Mononuclear cell (primary cell): ENCODE results near the gene IGSF3. TPM values are rescaled to one million over a fixed set of nuclear protein-coding genes. Genes with fewer than 3 reads are reported as not detected.

Source experiments
- H3K27me3 ChIP-seq: 2 replicates; pipeline ENCODE4 v1.6.0; 2011; ENCODE audit warnings: low read length, control low read depth; ENCODE audit not compliant: insufficient read depth
- H3K4me1 ChIP-seq: 2 replicates; pipeline ENCODE4 v1.5.1; 2011; ENCODE audit warnings: mild to moderate bottlenecking, low read length, control low read depth; ENCODE audit not compliant: insufficient read depth
- H3K4me3 ChIP-seq: 2 replicates; pipeline ENCODE4 v1.5.1; 2011; ENCODE audit warnings: mild to moderate bottlenecking, low read length, moderate library complexity
- H3K9me3 ChIP-seq: 2 replicates; pipeline ENCODE4 v1.5.1; 2011; ENCODE audit warnings: low read depth, mild to moderate bottlenecking, control low read depth, low read length
- total RNA-seq: library from RNA; depleted of rRNA; stranded (reverse); fragments of >200 nt; gene quantifications from one replicate; pipeline ENCODE4 v1.2.3, GENCODE V29; 2012

The IGSF3 gene
- total RNA-seq, 1 donor, result 0.21 TPM

DNA sequence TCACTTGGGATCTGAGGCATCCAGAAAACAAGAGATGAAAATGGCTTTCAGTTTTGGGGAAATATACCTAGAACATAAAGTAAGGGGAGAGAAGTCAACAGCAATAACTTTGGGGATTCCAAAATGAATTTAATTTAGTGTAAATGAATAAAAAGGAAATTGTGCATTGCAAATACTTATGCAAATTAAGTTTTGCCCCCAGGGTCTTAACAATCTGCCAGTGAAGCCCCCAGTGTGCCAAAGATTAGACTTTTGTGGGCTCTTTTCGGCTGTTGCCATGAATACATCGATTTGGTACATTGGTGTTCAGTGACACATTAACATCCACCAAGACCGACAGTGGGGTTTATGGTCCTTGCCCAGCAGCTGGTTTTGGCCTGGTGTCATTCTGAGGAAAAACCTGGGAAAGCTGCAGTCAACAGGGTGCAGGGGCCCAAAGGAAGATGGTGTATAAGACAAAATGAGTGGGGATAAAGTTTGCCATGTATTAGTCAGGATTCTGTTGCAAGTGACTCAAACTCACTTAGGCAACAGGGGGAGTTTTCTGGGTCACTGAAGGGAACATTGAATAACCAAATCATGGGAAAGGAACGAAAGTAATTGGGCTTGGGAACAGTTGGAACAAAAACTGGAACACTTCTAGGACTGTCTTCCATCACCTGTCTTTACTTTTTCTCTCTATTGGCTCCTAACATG lies 30.2 kb upstream of the IGSF3 start:
- Histone ChIP-seq H3K27me3 (no peaks in the 10 kb centered on the region), H3K4me1 (no peaks in the 10 kb centered on the region), H3K9me3 (no peaks in the 10 kb centered on the region), H3K4me3 (no peak overlapping the region)

DNA sequence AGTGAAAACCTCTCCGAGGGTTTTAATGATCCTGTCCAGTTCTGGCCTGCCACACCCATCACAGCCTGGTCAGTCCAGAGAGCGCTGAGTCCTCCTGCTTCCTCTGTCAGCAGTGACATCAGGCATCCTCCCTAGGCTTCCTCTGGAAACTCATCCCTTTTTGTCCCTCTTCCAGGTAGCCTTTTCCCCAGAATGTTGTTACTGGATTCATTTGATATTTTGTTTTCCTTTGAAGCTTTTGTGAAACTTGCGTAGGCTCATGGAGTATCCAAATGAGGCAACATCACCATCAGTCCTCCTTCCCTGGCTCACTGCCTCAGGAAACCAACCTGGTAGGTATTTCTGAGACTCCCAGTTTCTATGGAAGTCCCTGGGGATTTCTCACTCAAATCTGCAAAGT lies 27.0 kb upstream of the IGSF3 start:
- no peaks in the 10 kb centered on the region for H3K27me3 ChIP-seq
- H3K4me3 ChIP-seq, result no peak overlapping the region
- H3K9me3 ChIP-seq, result no peaks in the 10 kb centered on the region
- no peaks in the 10 kb centered on the region for H3K4me1 ChIP-seq

DNA sequence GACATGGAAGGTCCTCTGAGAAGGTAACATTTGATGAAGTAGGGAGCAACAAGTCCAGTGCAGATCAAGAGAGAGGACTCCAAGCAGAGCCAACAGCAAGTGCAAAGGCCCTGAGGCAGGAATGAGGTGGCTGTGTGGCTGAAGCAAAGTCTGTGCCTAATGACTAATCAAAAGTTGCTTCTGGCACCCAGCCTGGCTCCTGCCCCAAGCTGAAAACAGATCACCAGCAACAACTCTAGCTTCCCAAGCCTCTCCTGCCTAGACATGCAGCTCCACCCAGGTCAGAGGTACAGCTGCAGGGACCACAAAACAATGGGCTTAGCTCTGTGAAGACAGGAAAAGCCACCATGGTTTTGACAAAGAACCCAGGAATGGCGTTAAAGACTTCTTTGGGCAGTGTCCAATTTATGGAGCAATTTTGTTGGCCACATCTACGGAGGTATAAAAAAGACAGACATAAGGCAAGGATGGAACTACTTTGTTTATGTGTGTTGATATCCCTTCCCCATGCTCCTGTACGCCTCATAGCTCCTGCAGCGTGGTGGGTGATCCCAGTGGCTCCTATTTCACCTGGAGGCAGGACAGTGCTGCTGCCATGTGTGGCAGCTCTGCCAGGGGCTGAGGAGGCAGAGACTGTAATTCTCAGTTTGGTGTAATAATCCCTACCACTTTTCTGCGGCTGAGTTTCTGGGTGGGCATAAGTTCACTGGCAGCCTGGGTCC lies 26.4 kb upstream of the IGSF3 start:
- H3K4me3 ChIP-seq, result no peak overlapping the region
- no peaks in the 10 kb centered on the region for H3K4me1 ChIP-seq
- H3K9me3 ChIP-seq, result no peaks in the 10 kb centered on the region
- H3K27me3 ChIP-seq, result no peaks in the 10 kb centered on the region

DNA sequence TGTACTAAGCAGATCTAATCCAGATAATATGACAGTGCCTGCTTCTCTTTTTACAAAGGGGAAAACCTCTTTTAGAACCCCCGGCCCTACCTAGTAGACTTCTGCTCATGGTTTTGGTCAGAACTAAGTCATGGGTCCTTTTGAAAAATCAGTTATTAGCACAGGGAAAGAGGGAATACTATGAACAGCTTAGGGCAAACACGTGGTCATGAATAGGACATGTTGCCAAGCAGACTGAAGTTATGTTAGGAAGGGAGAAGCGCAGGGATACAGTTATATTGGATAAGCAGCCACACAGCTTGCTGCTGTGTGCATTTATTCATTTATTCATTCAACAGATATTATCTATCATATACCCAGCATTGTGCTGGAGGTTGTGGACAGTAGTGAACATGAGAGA lies 25.3 kb upstream of the IGSF3 start:
- Histone ChIP-seq H3K9me3 (no peaks in the 10 kb centered on the region), H3K27me3 (no peaks in the 10 kb centered on the region), H3K4me1 (no peaks in the 10 kb centered on the region), H3K4me3 (no peak overlapping the region)

DNA sequence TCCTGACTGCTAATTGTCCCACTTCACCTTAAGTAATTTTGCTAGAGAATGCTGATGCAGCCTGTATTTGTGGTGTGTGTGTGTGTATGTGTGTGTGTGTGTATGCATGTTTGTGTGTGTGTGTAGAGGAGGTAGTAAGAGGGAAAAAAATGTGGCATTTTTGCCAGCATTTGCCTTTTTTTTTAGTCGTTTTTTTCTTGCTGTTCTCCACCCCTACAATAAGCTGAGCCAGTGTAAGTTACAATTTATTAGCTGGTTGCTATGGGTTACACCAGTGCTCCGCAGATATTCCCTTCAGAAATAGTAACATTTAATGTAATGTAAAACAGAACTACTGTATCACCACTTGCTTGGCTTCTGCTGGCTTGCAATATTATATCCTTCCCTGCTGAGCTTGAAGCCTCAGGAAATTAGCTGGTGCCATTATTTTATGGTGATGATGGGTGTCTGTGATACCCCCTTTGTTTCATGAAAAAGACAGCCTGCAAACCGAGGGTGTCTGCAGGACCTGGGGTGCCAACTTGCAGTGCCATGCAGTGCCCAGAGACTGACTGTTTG lies 23.4 kb upstream of the IGSF3 start:
- Histone ChIP-seq H3K9me3 (no peaks in the 10 kb centered on the region), H3K4me1 (no peaks in the 10 kb centered on the region), H3K27me3 (no peaks in the 10 kb centered on the region), H3K4me3 (no peak overlapping the region)

DNA sequence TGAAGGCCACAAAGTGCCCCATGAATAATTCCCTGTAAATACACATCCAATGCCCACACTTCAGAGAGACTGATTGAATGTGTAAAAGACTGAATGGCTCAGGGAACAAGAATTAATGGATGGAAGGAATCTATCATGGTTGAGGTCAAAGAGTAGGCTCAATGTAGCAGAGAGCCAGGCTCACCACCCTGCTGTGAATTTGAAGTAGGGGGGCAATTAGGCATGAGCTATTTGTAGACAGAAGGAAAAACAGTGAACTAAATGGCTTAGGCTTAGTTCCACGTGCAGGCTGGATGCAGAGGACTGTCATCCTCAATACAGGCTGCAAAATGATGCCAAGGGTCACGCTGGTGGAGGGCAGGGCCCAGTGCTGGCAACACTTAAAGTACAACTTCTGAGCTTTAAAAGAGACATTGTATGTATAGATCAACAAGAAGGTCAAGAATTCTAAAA lies 22.9 kb upstream of the IGSF3 start:
- H3K4me1 ChIP-seq, result no peaks in the 10 kb centered on the region
- H3K9me3 ChIP-seq, result no peaks in the 10 kb centered on the region
- H3K27me3 ChIP-seq, result no peaks in the 10 kb centered on the region
- no peak overlapping the region for H3K4me3 ChIP-seq

DNA sequence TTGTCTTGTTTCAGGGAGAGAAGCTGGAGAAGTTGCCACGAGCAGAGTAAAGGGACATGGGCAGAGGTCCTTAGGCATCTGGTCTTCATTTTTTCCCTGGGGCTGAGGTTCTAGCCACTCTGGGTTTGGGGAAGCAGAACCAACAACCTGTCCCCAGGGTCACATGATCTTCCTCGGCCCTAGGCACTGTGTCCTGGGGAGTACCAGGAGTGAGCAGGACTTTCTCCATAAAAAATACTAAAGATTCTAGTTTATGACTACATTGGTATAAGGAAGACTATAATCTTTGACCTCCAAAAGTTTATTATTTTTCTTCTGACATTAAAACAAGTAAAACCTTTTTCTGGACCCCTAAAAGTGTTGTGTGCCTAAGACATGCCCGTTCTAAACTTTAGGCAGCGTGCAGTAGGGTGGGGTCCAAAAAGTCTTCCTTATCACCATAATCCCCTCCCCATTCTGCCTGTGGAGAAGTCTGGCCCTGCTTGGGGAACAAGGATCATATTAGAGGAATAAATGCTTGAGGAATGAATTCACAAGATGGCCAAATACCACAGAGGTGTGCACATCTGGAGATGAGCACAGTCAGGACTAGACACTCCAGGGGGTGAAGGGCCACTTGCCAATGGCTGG lies 19.3 kb upstream of the IGSF3 start:
- H3K27me3 ChIP-seq, result no peaks in the 10 kb centered on the region
- H3K9me3 ChIP-seq, result no peaks in the 10 kb centered on the region
- H3K4me3 ChIP-seq, result no peak overlapping the region
- no peaks in the 10 kb centered on the region for H3K4me1 ChIP-seq

DNA sequence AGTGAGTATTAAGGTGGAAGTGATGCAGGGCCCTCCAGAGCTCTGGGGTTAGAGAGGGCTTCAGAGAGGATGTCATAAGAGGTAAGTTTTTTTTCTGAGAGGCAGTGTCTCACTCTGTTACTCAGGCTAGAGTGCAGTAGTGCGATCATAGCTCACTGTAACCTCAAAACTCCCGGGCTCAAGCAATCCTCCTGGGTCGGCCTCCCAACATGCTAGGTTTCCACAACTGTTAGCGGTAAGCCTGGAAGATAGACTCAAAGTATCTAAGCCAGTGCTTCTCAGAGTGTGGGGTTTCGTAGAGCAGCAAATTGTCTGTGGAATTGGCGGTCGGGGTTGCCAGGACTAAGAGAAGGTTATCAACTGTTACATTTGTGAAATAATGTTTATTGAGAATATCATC lies 18.6 kb upstream of the IGSF3 start:
- no peaks in the 10 kb centered on the region for H3K4me1 ChIP-seq
- no peaks in the 10 kb centered on the region for H3K9me3 ChIP-seq
- no peaks in the 10 kb centered on the region for H3K27me3 ChIP-seq
- no peak overlapping the region for H3K4me3 ChIP-seq

DNA sequence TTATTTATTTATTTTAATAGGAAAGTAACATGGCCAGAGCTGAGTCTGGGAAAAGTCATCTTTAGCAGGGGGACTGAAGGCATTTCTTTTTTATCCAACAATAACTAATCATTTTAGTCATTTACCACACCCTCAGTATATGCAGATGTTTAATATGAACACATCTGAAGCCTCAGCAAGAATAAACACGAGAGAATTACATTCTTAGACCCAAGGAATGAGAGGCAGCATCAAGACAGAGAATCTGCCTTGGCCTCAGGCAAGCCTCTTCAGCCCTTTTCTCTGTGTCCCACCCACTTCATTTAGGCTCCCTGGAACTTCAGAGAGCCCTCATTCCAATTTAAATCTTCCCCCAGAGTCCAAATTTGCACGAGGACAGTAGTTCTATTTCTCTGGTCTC lies 17.0 kb upstream of the IGSF3 start:
- no peaks in the 10 kb centered on the region for H3K4me1 ChIP-seq
- no peak overlapping the region for H3K4me3 ChIP-seq
- no peaks in the 10 kb centered on the region for H3K9me3 ChIP-seq
- no peaks in the 10 kb centered on the region for H3K27me3 ChIP-seq

DNA sequence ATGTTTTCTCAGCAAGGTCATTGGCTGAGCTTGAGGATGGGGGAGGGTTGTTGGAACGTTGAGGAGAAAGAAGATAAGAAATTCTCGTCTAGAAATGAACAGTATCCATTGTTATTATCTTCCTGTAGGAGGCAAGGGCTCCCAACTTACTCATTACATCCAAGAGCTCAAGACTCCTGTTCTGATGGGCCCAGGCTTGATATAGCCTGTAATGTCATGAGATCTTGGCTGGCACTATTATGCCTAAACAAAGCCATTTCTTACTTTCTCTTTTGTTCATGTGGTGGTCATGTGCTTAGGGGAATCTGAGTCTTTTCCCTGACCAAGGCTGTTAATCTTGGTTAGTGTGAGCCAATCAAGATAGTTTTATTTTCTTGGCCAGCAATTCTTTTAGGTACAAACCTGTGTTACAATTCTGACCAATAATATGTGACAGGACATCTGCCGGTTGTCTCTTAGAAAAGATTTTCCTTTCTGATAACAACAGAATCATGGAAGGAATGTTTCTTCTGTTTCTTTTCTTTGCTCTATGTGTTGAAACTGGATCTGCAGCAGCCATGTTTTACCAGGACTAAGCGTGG lies 15.2 kb upstream of the IGSF3 start:
- Histone ChIP-seq H3K27me3 (no peaks in the 10 kb centered on the region), H3K4me3 (no peak overlapping the region)

DNA sequence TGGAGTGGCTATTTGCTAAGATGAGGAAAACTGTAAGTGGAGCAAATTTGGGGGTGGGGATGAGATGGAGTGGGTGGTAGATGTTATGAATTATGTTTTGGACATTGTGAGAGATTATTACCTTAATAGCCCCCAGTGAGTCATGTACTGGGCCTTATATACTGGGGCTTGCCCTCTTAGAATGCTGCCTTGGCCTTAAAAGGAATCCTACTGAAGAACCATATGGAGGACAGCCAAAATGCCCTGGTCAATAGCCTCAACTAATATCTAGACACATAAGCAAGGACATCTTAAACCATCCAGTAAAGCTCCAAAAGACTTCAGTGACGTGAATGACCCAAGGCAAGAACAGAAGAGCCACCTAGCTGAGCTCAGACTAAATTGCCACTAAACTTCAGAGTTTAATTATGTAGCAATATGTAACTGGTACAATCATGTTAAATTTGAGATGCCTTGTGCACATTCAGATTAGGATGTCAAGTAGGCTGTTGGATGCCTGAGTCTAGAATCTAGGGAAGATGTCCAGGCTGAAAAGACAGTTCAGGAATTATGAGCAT lies 13.9 kb upstream of the IGSF3 start:
- H3K27me3 ChIP-seq, result no peaks in the 10 kb centered on the region
- no peak overlapping the region for H3K4me3 ChIP-seq
- H3K9me3 ChIP-seq, result no peaks in the 10 kb centered on the region
- no peaks in the 10 kb centered on the region for H3K4me1 ChIP-seq

More for the DNA sequence above, 15.2 kb upstream of the IGSF3 start:
- Histone ChIP-seq H3K9me3 (no peaks in the 10 kb centered on the region), H3K4me1 (no peaks in the 10 kb centered on the region)

DNA sequence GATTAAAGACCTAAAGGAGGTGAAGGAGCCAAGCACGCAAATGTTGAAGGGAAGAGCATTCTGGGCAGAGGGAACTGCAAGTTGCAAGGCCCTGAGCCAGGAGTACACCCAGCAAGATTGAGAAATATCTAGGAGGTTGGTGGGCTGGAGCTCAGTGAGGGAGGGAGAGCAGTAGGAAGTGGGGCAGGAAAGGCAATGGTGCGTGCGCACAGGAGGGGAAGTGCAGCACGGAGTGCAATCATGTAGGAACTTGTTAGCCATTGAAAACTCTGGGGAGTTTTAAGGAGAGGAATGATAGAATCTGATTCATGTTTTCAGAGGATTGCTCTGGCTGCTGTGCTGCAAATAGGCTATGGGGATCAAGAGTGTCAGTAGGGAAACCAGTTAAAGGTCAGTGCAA lies 13.2 kb upstream of the IGSF3 start:
- Histone ChIP-seq H3K4me1 (no peaks in the 10 kb centered on the region), H3K27me3 (no peaks in the 10 kb centered on the region)

DNA sequence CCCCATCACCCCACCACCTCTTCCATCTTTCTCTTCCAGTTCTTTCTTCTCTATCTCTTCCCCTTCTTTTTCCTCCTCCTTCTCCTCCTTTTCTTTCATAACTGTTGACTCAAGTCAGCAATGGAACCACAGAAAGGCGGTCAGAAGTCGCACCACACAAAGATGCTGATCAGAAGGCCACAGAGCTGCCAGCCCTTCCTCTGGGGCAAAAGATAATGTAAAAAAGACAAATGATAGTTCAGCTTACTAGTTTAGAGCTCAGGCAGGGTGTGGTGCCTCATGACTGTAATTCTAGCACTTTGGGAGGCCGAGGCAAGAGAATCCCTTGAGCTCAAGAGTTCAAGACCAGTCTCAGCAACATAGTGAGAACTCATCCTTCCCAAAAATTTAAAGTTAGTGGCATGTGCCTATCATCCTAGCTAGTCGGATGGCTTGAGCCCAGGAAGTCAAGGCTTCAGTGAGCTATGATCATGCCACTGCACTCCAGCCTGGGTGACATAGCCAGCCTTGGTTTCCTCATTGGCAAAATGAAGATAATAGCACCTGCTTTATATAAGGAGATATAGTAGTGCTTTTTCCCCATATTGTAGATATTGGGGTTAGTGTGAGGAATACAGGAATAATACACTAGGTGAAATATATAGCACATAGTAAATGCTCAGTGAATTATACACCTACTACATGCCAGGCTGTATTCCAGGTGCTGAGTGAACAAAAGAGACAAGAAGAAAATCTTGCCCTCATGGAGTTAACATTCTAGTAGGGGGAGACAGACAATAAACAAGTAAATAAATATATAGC lies 12.5 kb upstream of the IGSF3 start:
- H3K4me1 ChIP-seq, result no peaks in the 10 kb centered on the region

More for the DNA sequence above, 13.2 kb upstream of the IGSF3 start:
- Histone ChIP-seq H3K9me3 (no peaks in the 10 kb centered on the region), H3K4me3 (no peak overlapping the region)

DNA sequence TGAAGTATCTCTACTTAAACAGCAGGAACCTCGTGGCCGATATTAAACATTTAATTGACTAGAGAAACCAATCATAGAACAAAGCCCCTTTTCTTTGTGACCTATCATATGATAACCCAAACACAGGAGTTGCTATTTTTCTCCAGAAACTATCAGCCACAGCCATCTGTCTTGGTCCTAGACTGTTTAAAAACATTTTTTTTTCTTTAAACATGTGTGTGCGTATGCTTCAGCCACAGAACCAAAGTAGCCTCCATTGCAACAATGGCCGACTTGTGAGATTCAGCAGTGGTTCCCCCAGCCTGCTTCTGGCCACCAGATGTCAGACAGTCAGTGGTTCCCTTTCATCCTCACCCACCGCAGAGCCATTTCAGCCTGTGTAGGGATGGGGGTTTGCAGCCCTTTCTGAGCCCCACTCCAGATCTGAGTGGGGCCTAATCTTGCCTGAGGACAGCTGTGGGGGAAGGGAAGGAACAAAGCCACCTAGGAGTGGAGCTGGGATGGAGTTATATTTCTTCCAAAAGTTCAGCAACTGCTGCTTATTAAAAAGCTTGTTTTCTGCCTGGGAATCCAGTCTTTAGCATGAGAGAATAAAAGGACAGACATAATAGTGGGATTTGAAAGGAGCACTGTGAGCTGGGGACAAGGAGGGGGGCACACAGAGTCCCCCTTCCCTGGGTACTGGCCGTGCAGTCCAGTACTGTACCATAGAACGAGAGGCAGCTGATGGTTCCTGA lies 11.7 kb upstream of the IGSF3 start:
- Histone ChIP-seq H3K27me3 (no peaks in the 10 kb centered on the region), H3K4me3 (no peak overlapping the region), H3K4me1 (no peaks in the 10 kb centered on the region), H3K9me3 (no peaks in the 10 kb centered on the region)

More for the DNA sequence above, 12.5 kb upstream of the IGSF3 start:
- H3K9me3 ChIP-seq, result no peaks in the 10 kb centered on the region
- no peaks in the 10 kb centered on the region for H3K27me3 ChIP-seq
- H3K4me3 ChIP-seq, result no peak overlapping the region
